Measurements from ENCODE around the gene AASS. TPM values are rescaled to one million over a fixed set of nuclear protein-coding genes. Genes with fewer than 3 reads are reported as not detected.

AASS gene
- total RNA-seq (2014; rRNA removed; shearing (Covaris generic)): 698 and 789 TPM in 2 replicates
- polyA plus RNA-seq (2016; fragmentation: Nextera tagmentation; extraction: Ambion mirVana): 240 and 368 TPM in 2 replicates
- long read RNA-seq, transcript AASS-203 (24 exons, 3,163 nt): major isoform, 59 of 161 reads
- long read RNA-seq, partial matches to known transcripts: 62 of 161 reads
- long read RNA-seq, other reads (novel, unspliced or antisense): 38 of 161 reads

DNA sequence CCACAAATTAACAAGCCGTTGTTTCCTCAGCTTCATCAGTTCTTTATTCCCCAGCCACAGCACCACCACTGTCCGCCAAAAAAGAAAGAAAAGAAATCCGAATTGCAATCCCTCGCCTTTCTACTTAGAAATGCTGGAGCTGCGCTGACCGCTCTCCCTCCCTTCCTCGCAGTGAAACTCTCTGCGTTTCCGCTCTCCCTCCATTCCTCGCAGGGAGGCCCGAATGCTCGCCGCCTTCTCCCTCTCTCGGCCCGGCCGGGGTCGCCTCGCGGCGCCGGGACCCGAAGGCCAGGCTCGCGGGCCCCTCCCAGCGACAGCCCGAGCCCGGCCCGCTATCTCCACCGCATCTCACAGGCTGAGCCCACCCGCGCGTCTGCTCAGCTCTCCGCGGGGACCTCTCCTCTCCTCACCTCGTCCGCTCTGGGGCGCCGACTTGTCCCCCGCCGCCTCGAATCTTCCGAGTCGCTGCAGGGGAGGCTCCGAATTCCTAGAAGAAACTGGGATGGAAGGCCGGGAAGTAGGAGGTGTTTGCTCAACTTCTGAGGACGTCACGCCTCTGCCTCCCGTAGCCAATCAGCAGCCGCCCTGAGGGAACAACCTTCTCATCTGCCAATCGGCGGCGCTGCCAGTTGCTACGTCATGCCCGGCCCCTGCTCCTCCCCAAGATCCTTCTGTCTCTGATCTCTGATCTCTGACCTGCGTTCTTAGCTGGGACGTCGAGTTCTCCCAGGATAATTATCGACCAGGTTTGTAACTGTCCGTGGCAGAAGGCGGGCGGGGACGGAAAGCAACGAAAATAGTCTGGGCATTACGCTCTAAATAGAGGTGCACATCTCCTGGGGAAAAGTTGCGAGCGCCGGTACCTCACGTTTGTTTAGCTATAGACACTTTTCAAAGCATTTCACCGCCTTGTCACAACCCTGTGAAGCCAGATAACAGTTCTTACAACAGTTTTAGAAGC is at the start of gene AASS:
Gene AASS (minus strand): TSS at position 499 of the 961 bp plus-strand sequence. CDS start 10,523 bp downstream, outside the sequence.
- Histone ChIP-seq H3K79me2 (replicated peaks; ENCODE audit: insufficient read depth) (peaks cover 80% of the 10 kb centered on the region), H2AFZ (no peak within 1 kb of the TSS), H3K4me2 (peak within 1 kb of the TSS; percentile 91), H4K20me1 (replicated peaks; ENCODE audit: insufficient read depth) (peaks cover 24% of the 10 kb centered on the region), H3K9me2 (ENCODE audit: insufficient read depth) (no peaks in the 10 kb centered on the region), H3F3A (replicated peaks; ENCODE audit: low read depth) (0 out of 2 replicates have a peak, but pooled peaks cover 4% of the 10 kb centered on the region), H3K27ac (ENCODE audit: low read depth) (peak within 1 kb of the TSS; percentile 95), H3K36me3 (ENCODE audit: insufficient read depth) (peaks cover 14% of the 10 kb centered on the region), H3K4me1 (ENCODE audit: insufficient read depth) (peaks cover 50% of the 10 kb centered on the region), H3K27me3 (ENCODE audit: insufficient read depth) (no peaks in the 10 kb centered on the region), H3K4me3 (peak within 1 kb of the TSS; percentile 87)
- peak within 1 kb of the TSS; percentile 96 for H3K4me3 Mint-ChIP-seq
- H3K27ac Mint-ChIP-seq: peak within 1 kb of the TSS; percentile 96
- H3K36me3 Mint-ChIP-seq (ENCODE audit: low read depth): peaks cover 50% of the 10 kb centered on the region
- DNase-seq (ENCODE audit: low spot score) (peak; percentile 99), ATAC-seq (peak; percentile 85)
- H3K27me3 Mint-ChIP-seq (ENCODE audit: insufficient read depth, low read depth, poor library complexity): peaks cover 13% of the 10 kb centered on the region
- peaks cover 46% of the 10 kb centered on the region for H3K4me1 Mint-ChIP-seq
- H3K9me3 Mint-ChIP-seq: peaks cover 3% of the 10 kb centered on the region; the same call in 2 of the 3 replicates
- TF ChIP-seq POLR2AphosphoS5 (IDR thresholded peaks at IDR 0.05; ENCODE audit: low read depth): peak; percentile 99
- TF ChIP-seq, protein P1, sequence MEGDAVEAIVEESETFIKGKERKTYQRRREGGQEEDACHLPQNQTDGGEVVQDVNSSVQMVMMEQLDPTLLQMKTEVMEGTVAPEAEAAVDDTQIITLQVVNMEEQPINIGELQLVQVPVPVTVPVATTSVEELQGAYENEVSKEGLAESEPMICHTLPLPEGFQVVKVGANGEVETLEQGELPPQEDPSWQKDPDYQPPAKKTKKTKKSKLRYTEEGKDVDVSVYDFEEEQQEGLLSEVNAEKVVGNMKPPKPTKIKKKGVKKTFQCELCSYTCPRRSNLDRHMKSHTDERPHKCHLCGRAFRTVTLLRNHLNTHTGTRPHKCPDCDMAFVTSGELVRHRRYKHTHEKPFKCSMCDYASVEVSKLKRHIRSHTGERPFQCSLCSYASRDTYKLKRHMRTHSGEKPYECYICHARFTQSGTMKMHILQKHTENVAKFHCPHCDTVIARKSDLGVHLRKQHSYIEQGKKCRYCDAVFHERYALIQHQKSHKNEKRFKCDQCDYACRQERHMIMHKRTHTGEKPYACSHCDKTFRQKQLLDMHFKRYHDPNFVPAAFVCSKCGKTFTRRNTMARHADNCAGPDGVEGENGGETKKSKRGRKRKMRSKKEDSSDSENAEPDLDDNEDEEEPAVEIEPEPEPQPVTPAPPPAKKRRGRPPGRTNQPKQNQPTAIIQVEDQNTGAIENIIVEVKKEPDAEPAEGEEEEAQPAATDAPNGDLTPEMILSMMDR (conservative IDR thresholded peaks at IDR 0.05; ENCODE audit: low read depth in 2 of 2): no peak
- TF ChIP-seq CREB1 (CRISPR knock-in tag; IDR thresholded peaks at IDR 0.05; ENCODE audit: low read depth): peak; percentile 93
- TF ChIP-seq, protein P2, sequence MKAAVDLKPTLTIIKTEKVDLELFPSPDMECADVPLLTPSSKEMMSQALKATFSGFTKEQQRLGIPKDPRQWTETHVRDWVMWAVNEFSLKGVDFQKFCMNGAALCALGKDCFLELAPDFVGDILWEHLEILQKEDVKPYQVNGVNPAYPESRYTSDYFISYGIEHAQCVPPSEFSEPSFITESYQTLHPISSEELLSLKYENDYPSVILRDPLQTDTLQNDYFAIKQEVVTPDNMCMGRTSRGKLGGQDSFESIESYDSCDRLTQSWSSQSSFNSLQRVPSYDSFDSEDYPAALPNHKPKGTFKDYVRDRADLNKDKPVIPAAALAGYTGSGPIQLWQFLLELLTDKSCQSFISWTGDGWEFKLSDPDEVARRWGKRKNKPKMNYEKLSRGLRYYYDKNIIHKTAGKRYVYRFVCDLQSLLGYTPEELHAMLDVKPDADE (IDR thresholded peaks at IDR 0.05): peak; percentile 34; the same call in 1 of the 2 replicates
- TF ChIP-seq ZNF114 (CRISPR knock-in tag; IDR thresholded peaks at IDR 0.05): no peak

DNA sequence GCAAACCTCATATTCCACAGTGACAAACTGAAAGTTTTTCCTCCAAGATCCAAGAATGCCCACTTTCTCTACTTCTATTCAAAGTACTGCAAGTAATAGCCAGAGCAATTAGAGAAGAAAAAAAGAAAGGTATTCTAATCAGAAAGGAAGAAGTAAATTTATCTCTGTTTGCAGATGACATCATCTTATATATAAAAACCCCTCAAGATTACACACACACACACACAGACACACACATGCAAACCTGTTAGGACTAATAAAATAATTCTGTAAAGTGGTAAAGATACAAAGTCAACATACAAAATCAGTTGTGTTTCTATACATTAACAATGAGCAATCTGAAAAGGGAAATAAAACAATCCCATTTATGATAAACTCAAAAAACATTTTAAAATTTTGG is 44.7 kb upstream of the AASS start:
- ATAC-seq: no peak
- Histone ChIP-seq H3K79me2 (replicated peaks; ENCODE audit: insufficient read depth) (no peaks in the 10 kb centered on the region), H3K36me3 (ENCODE audit: insufficient read depth) (peaks cover 4% of the 10 kb centered on the region; the same call in 1 of the 2 replicates), H3K4me3 (no peak overlapping the region), H2AFZ (no peak overlapping the region), H4K20me1 (replicated peaks; ENCODE audit: insufficient read depth) (no peaks in the 10 kb centered on the region), H3F3A (replicated peaks; ENCODE audit: low read depth) (no peaks in the 10 kb centered on the region), H3K4me1 (ENCODE audit: insufficient read depth) (peaks cover 4% of the 10 kb centered on the region; the same call in 1 of the 2 replicates), H3K27me3 (ENCODE audit: insufficient read depth) (no peaks in the 10 kb centered on the region), H3K27ac (ENCODE audit: low read depth) (no peak overlapping the region), H3K9me2 (ENCODE audit: insufficient read depth) (no peaks in the 10 kb centered on the region), H3K4me2 (no peak overlapping the region)
- Mint-ChIP-seq H3K4me3 (no peak overlapping the region), H3K4me1 (peaks cover 8% of the 10 kb centered on the region), H3K27ac (no peak overlapping the region), H3K9me3 (peaks cover 22% of the 10 kb centered on the region), H3K27me3 (ENCODE audit: insufficient read depth, low read depth, poor library complexity) (no peaks in the 10 kb centered on the region), H3K36me3 (ENCODE audit: low read depth) (peaks cover 30% of the 10 kb centered on the region)
- no peak for DNase-seq (ENCODE audit: low spot score)
- no peak for TF ChIP-seq CREB1 (CRISPR knock-in tag; IDR thresholded peaks at IDR 0.05; ENCODE audit: low read depth)
- no peak for TF ChIP-seq NANOG (IDR thresholded peaks at IDR 0.05; ENCODE audit: borderline replicate concordance)
- no peak for TF ChIP-seq ZNF114 (CRISPR knock-in tag; IDR thresholded peaks at IDR 0.05)
- no peak for TF ChIP-seq JUNB (IDR thresholded peaks at IDR 0.05; ENCODE audit: unreplicated experiment)
- no peak for TF ChIP-seq EZH2phosphoT487 (IDR thresholded peaks at IDR 0.05; ENCODE audit: unreplicated experiment)
- no peak for TF ChIP-seq POLR2AphosphoS5 (IDR thresholded peaks at IDR 0.05; ENCODE audit: low read depth)
- no peak for TF ChIP-seq EZH2 (IDR thresholded peaks at IDR 0.05; ENCODE audit: low read depth, unreplicated experiment)
- TF ChIP-seq, protein P3, sequence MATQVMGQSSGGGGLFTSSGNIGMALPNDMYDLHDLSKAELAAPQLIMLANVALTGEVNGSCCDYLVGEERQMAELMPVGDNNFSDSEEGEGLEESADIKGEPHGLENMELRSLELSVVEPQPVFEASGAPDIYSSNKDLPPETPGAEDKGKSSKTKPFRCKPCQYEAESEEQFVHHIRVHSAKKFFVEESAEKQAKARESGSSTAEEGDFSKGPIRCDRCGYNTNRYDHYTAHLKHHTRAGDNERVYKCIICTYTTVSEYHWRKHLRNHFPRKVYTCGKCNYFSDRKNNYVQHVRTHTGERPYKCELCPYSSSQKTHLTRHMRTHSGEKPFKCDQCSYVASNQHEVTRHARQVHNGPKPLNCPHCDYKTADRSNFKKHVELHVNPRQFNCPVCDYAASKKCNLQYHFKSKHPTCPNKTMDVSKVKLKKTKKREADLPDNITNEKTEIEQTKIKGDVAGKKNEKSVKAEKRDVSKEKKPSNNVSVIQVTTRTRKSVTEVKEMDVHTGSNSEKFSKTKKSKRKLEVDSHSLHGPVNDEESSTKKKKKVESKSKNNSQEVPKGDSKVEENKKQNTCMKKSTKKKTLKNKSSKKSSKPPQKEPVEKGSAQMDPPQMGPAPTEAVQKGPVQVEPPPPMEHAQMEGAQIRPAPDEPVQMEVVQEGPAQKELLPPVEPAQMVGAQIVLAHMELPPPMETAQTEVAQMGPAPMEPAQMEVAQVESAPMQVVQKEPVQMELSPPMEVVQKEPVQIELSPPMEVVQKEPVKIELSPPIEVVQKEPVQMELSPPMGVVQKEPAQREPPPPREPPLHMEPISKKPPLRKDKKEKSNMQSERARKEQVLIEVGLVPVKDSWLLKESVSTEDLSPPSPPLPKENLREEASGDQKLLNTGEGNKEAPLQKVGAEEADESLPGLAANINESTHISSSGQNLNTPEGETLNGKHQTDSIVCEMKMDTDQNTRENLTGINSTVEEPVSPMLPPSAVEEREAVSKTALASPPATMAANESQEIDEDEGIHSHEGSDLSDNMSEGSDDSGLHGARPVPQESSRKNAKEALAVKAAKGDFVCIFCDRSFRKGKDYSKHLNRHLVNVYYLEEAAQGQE (IDR thresholded peaks at IDR 0.05; ENCODE audit: unreplicated experiment): no peak
- TF ChIP-seq ZNF331 (CRISPR knock-in tag; IDR thresholded peaks at IDR 0.05; ENCODE audit: low read depth): no peak
- no peak for TF ChIP-seq STAT1 (IDR thresholded peaks at IDR 0.05; ENCODE audit: unreplicated experiment)
- TF ChIP-seq, protein P2 (IDR thresholded peaks at IDR 0.05): no peak

Measured in GM23338 (cell line).